ENCODE results near the gene SKA2.

DNA sequence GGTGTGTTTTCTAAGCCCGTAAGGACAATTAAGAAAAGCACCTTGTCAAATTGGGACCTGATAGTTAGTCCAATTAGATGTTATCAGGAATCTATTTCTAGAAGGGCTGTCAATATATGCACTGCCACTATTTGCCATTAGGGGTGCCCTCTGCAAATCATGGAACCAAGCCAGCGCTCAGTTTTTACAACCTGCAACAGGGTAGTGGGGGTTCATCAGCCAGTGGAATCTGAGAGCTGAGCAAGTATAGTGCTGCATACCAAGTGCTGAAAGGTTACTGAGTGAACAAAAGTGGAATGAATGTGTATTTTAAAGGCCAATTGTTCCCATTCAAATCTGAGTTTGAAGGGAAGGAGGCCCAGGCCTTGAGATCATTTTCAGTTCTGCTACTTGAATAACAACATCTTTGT, 11.0 kb upstream of the SKA2 start:
- TF ChIP-seq EP300 (IDR thresholded peaks at IDR 0.05; ENCODE audit: borderline replicate concordance in 1 of 2, low read depth in 2 of 2, low read length in 2 of 2), result no peak
- no peak for TF ChIP-seq YY1 (IDR thresholded peaks at IDR 0.05; ENCODE audit: low read depth, low read length)
- TF ChIP-seq GABPA (IDR thresholded peaks at IDR 0.05; ENCODE audit: borderline replicate concordance, insufficient read depth, low read length), result no peak
- no peak for TF ChIP-seq CHD1 (IDR thresholded peaks at IDR 0.05; ENCODE audit: low read depth, low read length)
- no peak for TF ChIP-seq RXRA (IDR thresholded peaks at IDR 0.05; ENCODE audit: insufficient read depth, low read depth, low read length)
- no peak for TF ChIP-seq JUND (IDR thresholded peaks at IDR 0.05; ENCODE audit: low read length)
- no peak for TF ChIP-seq POLR2AphosphoS5 (IDR thresholded peaks at IDR 0.05; ENCODE audit: low read depth, low read length)
- TF ChIP-seq, protein P1, sequence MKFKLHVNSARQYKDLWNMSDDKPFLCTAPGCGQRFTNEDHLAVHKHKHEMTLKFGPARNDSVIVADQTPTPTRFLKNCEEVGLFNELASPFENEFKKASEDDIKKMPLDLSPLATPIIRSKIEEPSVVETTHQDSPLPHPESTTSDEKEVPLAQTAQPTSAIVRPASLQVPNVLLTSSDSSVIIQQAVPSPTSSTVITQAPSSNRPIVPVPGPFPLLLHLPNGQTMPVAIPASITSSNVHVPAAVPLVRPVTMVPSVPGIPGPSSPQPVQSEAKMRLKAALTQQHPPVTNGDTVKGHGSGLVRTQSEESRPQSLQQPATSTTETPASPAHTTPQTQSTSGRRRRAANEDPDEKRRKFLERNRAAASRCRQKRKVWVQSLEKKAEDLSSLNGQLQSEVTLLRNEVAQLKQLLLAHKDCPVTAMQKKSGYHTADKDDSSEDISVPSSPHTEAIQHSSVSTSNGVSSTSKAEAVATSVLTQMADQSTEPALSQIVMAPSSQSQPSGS (IDR thresholded peaks at IDR 0.05; ENCODE audit: low read length), result no peak
- no peak for TF ChIP-seq CEBPB (IDR thresholded peaks at IDR 0.05; ENCODE audit: low read depth, low read length)
